ENCODE data around the gene LONP2. TPM values are rescaled to one million over a fixed set of nuclear protein-coding genes. Genes with fewer than 3 reads are reported as not detected.
"Not testable (repeated sequence)": the region's sequence is repeated elsewhere in the genome, so short reads cannot be mapped to it uniquely, and the experiment has no call there.

The LONP2 gene
- total and polyA plus RNA-seq, 3 donors from 2014 or later: 36.4 to 51.7 (median 51.1) TPM

DNA sequence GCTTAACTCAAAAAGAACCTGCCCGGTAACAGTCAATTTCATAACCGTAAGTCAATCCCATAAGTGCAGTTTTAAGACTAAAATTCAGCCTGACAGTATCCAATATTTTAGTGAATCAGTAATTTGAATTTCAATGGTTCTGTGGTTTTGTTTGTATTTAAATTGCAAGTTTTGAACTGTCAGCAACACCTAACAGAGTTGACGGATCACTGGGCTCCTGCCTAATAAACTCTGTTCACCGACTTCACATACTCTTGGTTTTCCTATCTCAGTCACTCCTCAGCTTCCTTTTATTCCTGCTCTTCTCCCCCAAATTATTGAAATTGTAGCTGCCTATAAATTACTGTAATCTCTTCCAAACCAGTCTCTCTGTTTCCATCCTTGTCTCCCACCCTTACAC is 128.6 kb downstream of the LONP2 start:
- H3K4me3 ChIP-seq: no peak overlapping the region
- no peaks in the 10 kb centered on the region for H3K9me3 ChIP-seq
- H3K27ac ChIP-seq: no peak overlapping the region
- intact Hi-C loops (cut with DNase I; ENCODE audit: low total_unique reads): no loop called here
- TF ChIP-seq, protein P1, sequence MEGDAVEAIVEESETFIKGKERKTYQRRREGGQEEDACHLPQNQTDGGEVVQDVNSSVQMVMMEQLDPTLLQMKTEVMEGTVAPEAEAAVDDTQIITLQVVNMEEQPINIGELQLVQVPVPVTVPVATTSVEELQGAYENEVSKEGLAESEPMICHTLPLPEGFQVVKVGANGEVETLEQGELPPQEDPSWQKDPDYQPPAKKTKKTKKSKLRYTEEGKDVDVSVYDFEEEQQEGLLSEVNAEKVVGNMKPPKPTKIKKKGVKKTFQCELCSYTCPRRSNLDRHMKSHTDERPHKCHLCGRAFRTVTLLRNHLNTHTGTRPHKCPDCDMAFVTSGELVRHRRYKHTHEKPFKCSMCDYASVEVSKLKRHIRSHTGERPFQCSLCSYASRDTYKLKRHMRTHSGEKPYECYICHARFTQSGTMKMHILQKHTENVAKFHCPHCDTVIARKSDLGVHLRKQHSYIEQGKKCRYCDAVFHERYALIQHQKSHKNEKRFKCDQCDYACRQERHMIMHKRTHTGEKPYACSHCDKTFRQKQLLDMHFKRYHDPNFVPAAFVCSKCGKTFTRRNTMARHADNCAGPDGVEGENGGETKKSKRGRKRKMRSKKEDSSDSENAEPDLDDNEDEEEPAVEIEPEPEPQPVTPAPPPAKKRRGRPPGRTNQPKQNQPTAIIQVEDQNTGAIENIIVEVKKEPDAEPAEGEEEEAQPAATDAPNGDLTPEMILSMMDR (IDR thresholded peaks at IDR 0.05): no peak
- no peak for TF ChIP-seq POLR2A (IDR thresholded peaks at IDR 0.05)
- no peaks in the 10 kb centered on the region for H3K36me3 ChIP-seq (ENCODE audit: low read depth, missing control alignments)
- WGBS, 2 donors: 92 to 94% methylated on average over 4 of the region's 4 CpGs
- no peaks in the 10 kb centered on the region for H3K27me3 ChIP-seq
- H3K4me1 ChIP-seq: peaks cover 29% of the 10 kb centered on the region
- DNase-seq: no peak

DNA sequence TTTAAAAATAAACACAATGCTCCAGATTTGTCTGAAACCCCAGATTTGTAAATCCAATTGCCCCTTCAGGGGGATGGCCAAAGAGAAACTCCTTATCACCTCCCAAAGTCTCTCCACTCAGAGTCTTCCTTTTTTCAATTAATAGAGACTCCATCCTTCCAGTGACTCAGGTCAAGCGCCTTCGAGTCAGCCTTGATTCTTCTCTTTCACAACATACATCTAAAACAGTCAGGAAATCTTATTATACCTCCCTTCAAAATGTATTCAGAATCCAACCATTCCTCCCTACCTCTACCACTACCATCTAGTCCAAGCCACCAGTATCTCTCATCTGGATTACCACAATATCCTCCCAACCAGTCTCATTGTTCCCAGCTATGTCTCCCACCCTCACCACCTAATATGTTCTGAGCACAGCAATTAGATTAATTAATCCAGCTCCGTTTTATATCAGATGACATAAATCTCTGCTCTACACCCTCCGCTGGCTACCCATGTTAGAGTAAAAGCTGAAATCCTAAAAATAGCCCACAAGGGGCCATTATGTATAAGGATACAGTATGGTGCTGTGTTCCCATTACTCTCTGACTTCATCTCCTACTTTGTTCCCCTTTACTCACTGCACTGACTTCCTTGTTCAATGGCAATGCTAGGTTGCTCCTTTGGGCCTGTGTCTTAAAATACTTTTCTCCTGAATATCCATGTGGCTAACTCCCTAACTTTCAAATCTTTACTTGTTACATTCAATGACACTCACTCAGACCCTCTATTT is 129.3 kb downstream of the LONP2 start:
- Histone ChIP-seq H3K9me3 (no peaks in the 10 kb centered on the region), H3K27ac (no peak overlapping the region), H3K27me3 (no peaks in the 10 kb centered on the region), H3K4me1 (peaks cover 34% of the 10 kb centered on the region), H3K4me3 (no peak overlapping the region), H3K36me3 (ENCODE audit: low read depth, missing control alignments) (no peaks in the 10 kb centered on the region)
- no peak for TF ChIP-seq POLR2A (IDR thresholded peaks at IDR 0.05)
- TF ChIP-seq, protein P1 (IDR thresholded peaks at IDR 0.05): no peak
- intact Hi-C loops (cut with DNase I; ENCODE audit: low total_unique reads): no loop called here
- 83 to 86% methylated on average over 4 of the region's 4 CpGs for WGBS, 2 donors
- no peak for DNase-seq

DNA sequence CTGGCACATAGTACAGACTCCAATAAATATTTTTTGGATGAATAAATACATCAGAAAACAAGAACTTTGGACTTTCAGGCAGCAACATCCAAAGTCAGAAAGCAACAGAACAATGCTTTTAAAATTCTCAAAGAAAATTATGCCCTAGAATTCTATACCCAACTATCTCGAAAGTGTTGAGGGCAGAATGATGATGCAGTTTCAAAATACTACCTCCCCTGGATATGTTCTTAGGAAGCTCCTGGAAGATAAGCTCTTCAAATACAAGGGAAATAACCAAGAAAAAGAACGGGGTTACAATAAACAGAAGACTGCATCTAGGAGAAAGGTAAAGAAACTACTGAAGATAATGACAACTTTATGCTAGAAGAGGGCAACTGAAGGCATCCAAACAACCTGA is 130.2 kb downstream of the LONP2 start:
- TF ChIP-seq, protein P1 (IDR thresholded peaks at IDR 0.05): no peak
- TF ChIP-seq POLR2A (IDR thresholded peaks at IDR 0.05): no peak
- DNase-seq: no peak
- Histone ChIP-seq H3K36me3 (ENCODE audit: low read depth, missing control alignments) (no peaks in the 10 kb centered on the region), H3K9me3 (no peaks in the 10 kb centered on the region), H3K27me3 (no peaks in the 10 kb centered on the region), H3K4me1 (peaks cover 41% of the 10 kb centered on the region), H3K4me3 (no peak overlapping the region), H3K27ac (no peak overlapping the region)
- 45% methylated on average over 2 of the region's 2 CpGs for WGBS, 2 donors
- intact Hi-C loops (cut with DNase I; ENCODE audit: low total_unique reads): no loop called here

DNA sequence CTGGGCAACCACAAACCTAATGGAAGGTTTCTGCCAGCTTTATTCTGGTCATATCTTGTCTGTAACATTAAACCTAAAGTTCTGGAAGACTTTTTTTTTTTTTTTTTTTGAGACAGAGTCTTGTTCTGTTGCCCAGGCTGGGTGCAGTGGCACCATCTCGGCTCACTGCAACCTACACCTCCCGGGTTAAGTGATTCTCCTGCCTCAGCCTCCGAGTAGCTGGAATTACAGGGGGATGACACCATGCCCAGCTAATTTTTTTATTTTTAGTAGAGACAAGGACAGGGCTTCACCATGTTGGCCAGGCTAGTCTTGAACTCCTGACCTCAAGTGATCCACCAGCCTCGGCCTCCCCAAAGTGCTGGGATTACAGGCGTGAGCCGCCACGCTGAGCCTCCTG is 133.2 kb downstream of the LONP2 start:
- peaks cover 60% of the 10 kb centered on the region for H3K4me1 ChIP-seq
- intact Hi-C loops (cut with DNase I; ENCODE audit: low total_unique reads); H3K27me3 ChIP-seq; H3K4me3 ChIP-seq; H3K36me3 ChIP-seq (ENCODE audit: low read depth, missing control alignments); H3K9me3 ChIP-seq; H3K27ac ChIP-seq; DNase-seq: not testable (repeated sequence)
- 92 to 97% methylated on average over 7 of the region's 7 CpGs for WGBS, 2 donors

DNA sequence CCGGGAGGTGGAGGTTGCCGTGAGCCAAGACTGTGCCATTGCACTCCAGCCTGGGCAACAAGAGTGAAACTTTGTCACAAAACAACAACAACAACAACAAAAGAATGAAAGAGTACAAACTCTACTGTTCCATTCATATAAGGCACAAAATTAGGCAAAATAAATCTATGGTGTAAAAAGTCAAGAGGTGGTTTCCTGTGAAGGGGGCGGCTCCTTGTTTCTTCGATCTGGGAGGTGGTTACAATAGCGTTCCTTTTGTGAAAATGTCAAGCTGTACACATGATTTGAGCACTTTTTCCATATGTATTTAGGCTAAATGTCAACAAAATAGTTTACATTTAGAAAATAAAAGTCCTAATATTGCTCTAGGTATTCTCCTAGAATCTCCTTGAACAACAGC is 134.2 kb downstream of the LONP2 start:
- WGBS, 2 donors: 78 to 83% methylated on average over 5 of the region's 5 CpGs
- Histone ChIP-seq H3K27ac (no peak overlapping the region), H3K4me3 (no peak overlapping the region), H3K27me3 (no peaks in the 10 kb centered on the region), H3K4me1 (peaks cover 68% of the 10 kb centered on the region), H3K9me3 (no peaks in the 10 kb centered on the region), H3K36me3 (ENCODE audit: low read depth, missing control alignments) (no peaks in the 10 kb centered on the region)
- DNase-seq: no peak
- TF ChIP-seq POLR2A (IDR thresholded peaks at IDR 0.05): no peak
- TF ChIP-seq, protein P1 (IDR thresholded peaks at IDR 0.05): no peak
- intact Hi-C loops (cut with DNase I; ENCODE audit: low total_unique reads): no loop called here
